ENCODE results near the gene RAPGEF2.
"Not testable (repeated sequence)": the region's sequence is repeated elsewhere in the genome, so short reads cannot be mapped to it uniquely, and the experiment has no call there.

Gene RAPGEF2

DNA sequence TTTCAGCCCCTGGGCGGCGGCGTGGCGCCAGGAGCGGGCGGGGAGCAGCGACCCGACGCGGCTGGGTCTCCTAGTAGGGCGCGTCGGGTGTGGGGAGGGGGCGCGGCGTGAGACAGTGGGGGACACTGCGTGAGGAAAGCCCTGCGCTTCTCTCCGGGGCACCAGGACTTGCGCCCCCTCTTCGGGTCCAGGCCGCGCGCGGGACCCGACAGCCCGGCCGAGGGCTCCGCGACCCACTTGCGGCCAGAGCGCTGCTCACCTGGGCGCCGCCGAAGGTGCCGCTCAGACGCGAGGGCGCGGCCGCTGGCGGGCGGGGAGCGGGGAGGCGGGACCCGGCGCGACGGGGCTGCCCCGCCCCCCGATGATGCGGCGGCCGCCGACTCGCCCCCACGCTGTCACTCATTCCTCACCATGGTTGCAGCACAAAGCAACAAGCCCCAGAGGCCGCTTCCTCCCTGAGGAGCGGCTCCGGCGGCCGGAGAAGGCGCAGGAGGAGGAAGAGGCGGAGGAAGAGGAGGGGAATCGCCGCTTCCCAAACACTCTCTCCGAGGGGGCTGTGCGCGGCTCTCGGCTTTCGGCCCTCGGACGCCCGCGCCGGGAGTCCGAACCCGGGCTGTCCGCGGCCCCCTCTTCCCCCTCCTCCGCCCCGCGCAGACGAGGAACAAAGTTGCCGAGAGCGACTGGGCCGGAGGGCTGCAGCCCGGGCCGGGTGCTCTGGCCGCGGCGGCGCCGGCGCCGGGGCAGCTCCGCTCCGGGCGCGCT is at the start of gene RAPGEF2:
TSS of gene RAPGEF2 (plus strand) at position 458 of the 762 bp plus-strand sequence. CDS start 1,084 bp downstream, outside the sequence.
- DNase-seq (ENCODE audit: low read depth in 2 of 2) = peak; percentile 82

GRCh38 chr4:159055833-159056232 is 47.0 kb upstream of the RAPGEF2 start:
- DNase-seq (ENCODE audit: low read depth in 2 of 2) = no peak

- no peak for DNase-seq (ENCODE audit: low read depth in 2 of 2)
Observed at GRCh38 chr4:159060161-159060560, 42.7 kb upstream of the RAPGEF2 start.

- no peak for DNase-seq (ENCODE audit: low read depth in 2 of 2)
Observed at GRCh38 chr4:159062381-159062780, 40.5 kb upstream of the RAPGEF2 start.

GRCh38 chr4:159065513-159066240 is 37.2 kb upstream of the RAPGEF2 start:
- no peak for DNase-seq (ENCODE audit: low read depth in 2 of 2)

DNA sequence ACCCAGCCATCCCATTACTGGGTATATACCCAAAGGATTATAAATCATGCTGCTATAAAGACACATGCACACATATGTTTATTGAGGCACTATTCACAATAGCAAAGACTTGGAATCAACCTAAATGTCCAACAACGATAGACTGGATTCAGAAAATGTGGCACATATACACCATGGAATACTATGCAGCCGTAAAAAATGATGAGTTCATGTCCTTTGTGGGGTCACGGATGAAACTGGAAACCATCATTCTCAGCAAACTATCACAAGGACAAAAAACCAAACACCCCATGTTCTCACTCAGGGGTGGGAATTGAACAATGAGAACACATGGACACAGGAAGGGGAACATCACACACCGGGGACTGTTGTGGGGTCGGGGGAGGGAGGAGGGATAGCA is 34.7 kb upstream of the RAPGEF2 start:
- DNase-seq (ENCODE audit: low read depth in 2 of 2) = not testable (repeated sequence)

DNA sequence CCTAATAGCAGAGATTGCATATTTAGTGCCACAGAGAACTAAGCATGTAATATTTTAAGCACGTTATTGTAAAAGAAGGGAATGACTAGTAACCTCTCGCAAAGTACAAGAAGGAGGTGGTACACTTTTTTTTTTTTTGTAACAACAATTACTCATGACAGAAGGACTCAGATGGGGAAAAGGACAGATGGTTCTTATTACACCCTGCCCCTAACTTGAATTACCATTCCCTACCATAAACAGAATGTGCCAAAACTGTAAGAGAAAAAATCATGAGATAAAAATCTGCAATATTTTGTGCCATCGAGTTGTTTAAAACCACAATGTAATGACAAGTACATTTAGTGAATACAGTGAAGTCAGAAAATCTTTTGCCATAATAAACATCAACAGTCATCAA is 33.0 kb upstream of the RAPGEF2 start:
- DNase-seq (ENCODE audit: low read depth in 2 of 2) = no peak

DNA sequence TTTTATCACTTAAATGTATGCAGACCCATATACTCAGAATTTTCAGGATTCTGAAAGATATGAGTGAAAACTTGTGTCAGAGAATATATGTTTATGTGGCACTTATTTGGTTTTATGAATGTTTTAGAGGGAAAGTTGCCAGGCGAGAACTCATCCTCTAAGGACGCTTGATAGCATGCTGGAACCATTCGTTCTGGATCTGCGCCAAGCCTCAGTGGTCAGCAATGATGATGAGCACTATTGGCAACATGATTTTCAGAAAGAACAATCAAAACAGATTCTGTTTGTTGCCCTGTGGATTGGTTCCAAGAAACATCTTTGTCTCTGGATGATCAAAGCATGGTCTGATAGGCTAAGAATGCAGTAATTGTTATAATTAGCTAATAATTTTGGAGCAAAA is 32.1 kb upstream of the RAPGEF2 start:
- no peak for DNase-seq (ENCODE audit: low read depth in 2 of 2)

- no peak for DNase-seq (ENCODE audit: low read depth in 2 of 2)
Observed at GRCh38 chr4:159071178-159071968, 31.5 kb upstream of the RAPGEF2 start.

GRCh38 chr4:159071969-159072765 is 30.7 kb upstream of the RAPGEF2 start:
- no peak for DNase-seq (ENCODE audit: low read depth in 2 of 2)

DNA sequence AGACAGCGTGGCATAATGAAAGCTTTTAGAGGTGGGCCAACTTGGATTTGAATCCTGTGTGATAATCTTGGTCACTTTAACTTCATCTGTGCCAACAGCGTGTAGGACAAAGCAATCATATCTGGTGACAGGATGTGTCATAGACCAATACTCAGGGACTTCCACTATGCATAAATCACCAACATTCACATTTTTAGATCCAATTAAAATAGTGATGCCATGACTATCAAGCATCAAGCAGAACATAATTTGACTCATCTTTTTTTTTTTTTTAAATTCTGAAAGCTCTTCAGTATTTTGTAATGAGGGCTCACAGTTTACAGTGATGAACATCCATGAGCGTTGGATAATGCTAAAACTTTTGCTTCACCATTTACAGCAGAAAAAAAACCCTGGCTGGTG is 27.3 kb upstream of the RAPGEF2 start:
- no peak for DNase-seq (ENCODE audit: low read depth in 2 of 2)

GRCh38 chr4:159077018-159077417 is 25.9 kb upstream of the RAPGEF2 start:
- not testable (repeated sequence) for DNase-seq (ENCODE audit: low read depth in 2 of 2)

- no peak for DNase-seq (ENCODE audit: low read depth in 2 of 2)
Observed at GRCh38 chr4:159077702-159078495, 25.0 kb upstream of the RAPGEF2 start.

- DNase-seq (ENCODE audit: low read depth in 2 of 2) = no peak
Observed at GRCh38 chr4:159079074-159079473, 23.8 kb upstream of the RAPGEF2 start.

DNA sequence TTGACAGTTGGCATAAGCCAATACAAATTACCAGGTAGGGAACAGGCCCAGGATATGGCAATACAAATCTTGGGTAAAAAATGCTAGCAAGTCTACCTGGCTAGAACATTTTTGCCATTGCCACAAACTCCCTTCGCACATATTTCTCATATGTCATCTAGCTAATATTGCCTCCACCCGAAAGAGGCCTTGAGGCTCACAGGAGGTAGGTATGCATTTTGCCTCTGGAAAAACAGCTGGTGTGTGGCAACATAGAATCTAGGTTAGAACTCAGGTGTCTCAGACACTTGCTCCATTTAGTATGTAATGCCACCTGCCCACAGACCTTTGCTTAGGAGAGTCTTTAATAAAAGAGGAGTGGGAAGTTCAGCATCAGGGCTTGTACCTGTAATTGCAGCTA is 16.3 kb upstream of the RAPGEF2 start:
- no peak for DNase-seq (ENCODE audit: low read depth in 2 of 2)

DNA sequence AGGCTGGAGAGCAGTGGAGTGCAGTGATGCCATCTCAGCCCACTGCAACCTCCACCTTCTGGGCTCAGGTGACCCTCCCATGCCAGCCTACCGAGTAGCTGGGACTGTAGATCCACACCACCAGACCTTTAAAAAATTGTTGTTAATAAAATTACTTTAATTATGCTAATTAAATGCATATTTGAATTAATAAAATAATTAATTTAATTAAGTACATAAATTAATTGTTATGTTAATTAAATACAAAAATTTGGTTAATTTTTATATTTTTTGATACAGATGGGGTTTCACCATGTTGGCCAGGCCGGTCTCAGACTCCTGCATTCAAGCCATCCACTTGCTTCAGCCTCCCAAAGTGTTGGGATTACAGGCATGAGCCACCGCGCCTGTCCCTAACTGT is 12.6 kb upstream of the RAPGEF2 start:
- DNase-seq (ENCODE audit: low read depth in 2 of 2) = no peak

DNA sequence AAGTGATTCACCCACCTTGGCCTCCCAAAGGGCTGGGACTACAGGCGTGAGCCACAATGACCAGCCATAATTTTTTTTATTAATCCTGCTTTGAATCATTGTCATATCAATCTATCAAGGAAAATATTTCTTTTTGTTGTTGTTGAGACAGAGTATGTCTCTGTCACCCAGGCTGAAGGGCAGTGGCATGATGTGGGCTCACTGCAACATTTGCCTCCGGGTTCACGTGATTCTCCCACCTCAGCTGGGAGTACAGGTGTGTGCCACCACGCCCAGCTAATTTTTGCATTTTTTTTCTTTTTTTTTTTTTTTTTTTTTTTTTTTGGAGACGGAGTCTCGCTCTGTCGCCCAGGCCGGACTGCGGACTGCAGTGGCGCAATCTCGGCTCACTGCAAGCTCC is 8.7 kb upstream of the RAPGEF2 start:
- DNase-seq (ENCODE audit: low read depth in 2 of 2) = not testable (repeated sequence)

DNA sequence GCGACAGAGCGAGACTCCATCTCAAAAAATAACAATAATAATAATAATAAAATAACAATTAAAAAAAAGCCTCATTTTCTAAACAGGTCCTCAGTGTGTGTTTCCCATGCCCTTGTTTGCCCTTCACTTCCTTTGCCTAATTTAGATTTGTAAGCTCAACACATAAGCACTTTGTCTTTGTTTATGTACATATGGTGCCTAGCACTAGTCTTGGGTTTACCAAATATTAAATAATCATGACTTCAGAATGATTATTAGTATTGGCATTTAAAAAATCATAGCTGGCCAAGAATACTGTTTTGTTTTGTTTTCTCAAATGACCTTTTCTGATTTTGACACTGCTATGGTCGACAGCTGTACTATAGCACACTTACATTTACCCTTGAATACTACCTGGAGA is 6.4 kb upstream of the RAPGEF2 start:
- DNase-seq (ENCODE audit: low read depth in 2 of 2) = no peak

GRCh38 chr4:159097144-159097543 is 5.7 kb upstream of the RAPGEF2 start:
- no peak for DNase-seq (ENCODE audit: low read depth in 2 of 2)

- DNase-seq (ENCODE audit: low read depth in 2 of 2) = no peak
Observed at GRCh38 chr4:159097785-159098184, 5.1 kb upstream of the RAPGEF2 start.

Measured in stimulated activated CD4-positive, alpha-beta T cell treated with anti-CD3 and anti-CD28 coated beads, Interleukin-1b, Interleukin-23, amount 100 ng/mL, for 4 hours (primary cell).